NCI-H2081 (cell line): Measurements from ENCODE around the gene UNKL.

Experiments
- DNase-seq, 2 experiments: peaks; one replicate each; lab custom pipeline; 2025; lab: John Stamatoyannopoulos, UW

The UNKL gene

GRCh38 chr16:1323296-1324239 is 90.9 kb downstream of the UNKL start:
- no peak for DNase-seq

- no peak for DNase-seq
These were observed 92.1 kb downstream of the UNKL start for GRCh38 chr16:1322407-1322806.

- DNase-seq, result no peak
These were observed 93.8 kb downstream of the UNKL start for GRCh38 chr16:1320658-1321240.

GRCh38 chr16:1320097-1320496 is 94.4 kb downstream of the UNKL start:
- DNase-seq, result no peak

GRCh38 chr16:1319041-1319440 is 95.5 kb downstream of the UNKL start:
- DNase-seq, result no peak

- no peak for DNase-seq
These were observed 96.3 kb downstream of the UNKL start for GRCh38 chr16:1318268-1318545.

- DNase-seq, result no peak
These were observed 96.8 kb downstream of the UNKL start for GRCh38 chr16:1317479-1318267.

GRCh38 chr16:1316033-1316405 is 98.5 kb downstream of the UNKL start:
- no peak for DNase-seq

- DNase-seq, result no peak
These were observed 99.1 kb downstream of the UNKL start for GRCh38 chr16:1315081-1316032.

- DNase-seq, result no peak
These were observed 100.0 kb downstream of the UNKL start for GRCh38 chr16:1314399-1315068.

- no peak for DNase-seq
These were observed 100.7 kb downstream of the UNKL start for GRCh38 chr16:1313721-1314369.
